ENCODE data around the gene PDE8B.

Gene PDE8B

GRCh38 chr5:77251921-77252320 is 41.4 kb downstream of the PDE8B start:
- TF ChIP-seq EP300 (IDR thresholded peaks at IDR 0.05; ENCODE audit: borderline replicate concordance) (no peak), ZBTB7A (IDR thresholded peaks at IDR 0.05; ENCODE audit: low read depth) (no peak), CEBPB (IDR thresholded peaks at IDR 0.05) (no peak), NFIC (IDR thresholded peaks at IDR 0.05) (no peak), FOXM1 (IDR thresholded peaks at IDR 0.05; ENCODE audit: borderline replicate concordance, low read depth) (no peak), RAD21 (IDR thresholded peaks at IDR 0.05; ENCODE audit: low read depth) (no peak), CREB1 (IDR thresholded peaks at IDR 0.05; ENCODE audit: low read depth) (no peak), TAF1 (IDR thresholded peaks at IDR 0.05; ENCODE audit: low read depth) (no peak), EGR1 (IDR thresholded peaks at IDR 0.05) (no peak), TCF12 (IDR thresholded peaks at IDR 0.05; ENCODE audit: low read depth) (no peak)
- TF ChIP-seq, protein P1, sequence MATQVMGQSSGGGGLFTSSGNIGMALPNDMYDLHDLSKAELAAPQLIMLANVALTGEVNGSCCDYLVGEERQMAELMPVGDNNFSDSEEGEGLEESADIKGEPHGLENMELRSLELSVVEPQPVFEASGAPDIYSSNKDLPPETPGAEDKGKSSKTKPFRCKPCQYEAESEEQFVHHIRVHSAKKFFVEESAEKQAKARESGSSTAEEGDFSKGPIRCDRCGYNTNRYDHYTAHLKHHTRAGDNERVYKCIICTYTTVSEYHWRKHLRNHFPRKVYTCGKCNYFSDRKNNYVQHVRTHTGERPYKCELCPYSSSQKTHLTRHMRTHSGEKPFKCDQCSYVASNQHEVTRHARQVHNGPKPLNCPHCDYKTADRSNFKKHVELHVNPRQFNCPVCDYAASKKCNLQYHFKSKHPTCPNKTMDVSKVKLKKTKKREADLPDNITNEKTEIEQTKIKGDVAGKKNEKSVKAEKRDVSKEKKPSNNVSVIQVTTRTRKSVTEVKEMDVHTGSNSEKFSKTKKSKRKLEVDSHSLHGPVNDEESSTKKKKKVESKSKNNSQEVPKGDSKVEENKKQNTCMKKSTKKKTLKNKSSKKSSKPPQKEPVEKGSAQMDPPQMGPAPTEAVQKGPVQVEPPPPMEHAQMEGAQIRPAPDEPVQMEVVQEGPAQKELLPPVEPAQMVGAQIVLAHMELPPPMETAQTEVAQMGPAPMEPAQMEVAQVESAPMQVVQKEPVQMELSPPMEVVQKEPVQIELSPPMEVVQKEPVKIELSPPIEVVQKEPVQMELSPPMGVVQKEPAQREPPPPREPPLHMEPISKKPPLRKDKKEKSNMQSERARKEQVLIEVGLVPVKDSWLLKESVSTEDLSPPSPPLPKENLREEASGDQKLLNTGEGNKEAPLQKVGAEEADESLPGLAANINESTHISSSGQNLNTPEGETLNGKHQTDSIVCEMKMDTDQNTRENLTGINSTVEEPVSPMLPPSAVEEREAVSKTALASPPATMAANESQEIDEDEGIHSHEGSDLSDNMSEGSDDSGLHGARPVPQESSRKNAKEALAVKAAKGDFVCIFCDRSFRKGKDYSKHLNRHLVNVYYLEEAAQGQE (IDR thresholded peaks at IDR 0.05; ENCODE audit: low read depth): no peak
- TF ChIP-seq, protein P2, sequence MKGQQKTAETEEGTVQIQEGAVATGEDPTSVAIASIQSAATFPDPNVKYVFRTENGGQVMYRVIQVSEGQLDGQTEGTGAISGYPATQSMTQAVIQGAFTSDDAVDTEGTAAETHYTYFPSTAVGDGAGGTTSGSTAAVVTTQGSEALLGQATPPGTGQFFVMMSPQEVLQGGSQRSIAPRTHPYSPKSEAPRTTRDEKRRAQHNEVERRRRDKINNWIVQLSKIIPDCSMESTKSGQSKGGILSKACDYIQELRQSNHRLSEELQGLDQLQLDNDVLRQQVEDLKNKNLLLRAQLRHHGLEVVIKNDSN (IDR thresholded peaks at IDR 0.05): no peak

DNA sequence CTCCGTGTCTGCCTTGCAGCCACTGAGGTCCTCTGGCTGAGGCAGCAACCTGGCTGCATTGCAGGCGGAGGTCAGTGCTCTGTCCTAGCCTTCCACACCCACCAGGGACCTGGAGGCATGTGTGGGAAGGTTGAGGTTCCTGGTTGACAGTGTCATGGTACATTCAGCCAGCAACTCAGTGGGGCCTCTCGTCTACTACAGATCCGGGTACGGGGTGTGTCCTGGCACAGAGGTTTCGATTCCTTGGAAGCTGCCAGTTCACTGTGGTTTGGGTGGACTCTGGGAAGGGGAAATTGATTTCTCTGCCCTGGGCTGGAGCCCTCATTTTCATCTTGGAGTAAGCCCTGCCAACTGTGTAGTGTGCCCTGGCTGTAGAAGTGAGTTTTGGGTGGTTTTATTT is 45.1 kb downstream of the PDE8B start:
- TF ChIP-seq EGR1 (IDR thresholded peaks at IDR 0.05) (no peak), TEAD4 (IDR thresholded peaks at IDR 0.05) (no peak), TCF12 (IDR thresholded peaks at IDR 0.05; ENCODE audit: low read depth) (no peak), RAD21 (IDR thresholded peaks at IDR 0.05; ENCODE audit: low read depth) (no peak), FOXM1 (IDR thresholded peaks at IDR 0.05; ENCODE audit: borderline replicate concordance, low read depth) (no peak), NFIC (IDR thresholded peaks at IDR 0.05) (no peak), YY1 (IDR thresholded peaks at IDR 0.05; ENCODE audit: low read depth) (no peak), CREB1 (IDR thresholded peaks at IDR 0.05; ENCODE audit: low read depth) (no peak), ZBTB7A (IDR thresholded peaks at IDR 0.05; ENCODE audit: low read depth) (no peak)
- TF ChIP-seq, protein P3, sequence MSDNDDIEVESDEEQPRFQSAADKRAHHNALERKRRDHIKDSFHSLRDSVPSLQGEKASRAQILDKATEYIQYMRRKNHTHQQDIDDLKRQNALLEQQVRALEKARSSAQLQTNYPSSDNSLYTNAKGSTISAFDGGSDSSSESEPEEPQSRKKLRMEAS (IDR thresholded peaks at IDR 0.05): no peak
- TF ChIP-seq, protein P2 (IDR thresholded peaks at IDR 0.05): no peak
- TF ChIP-seq, protein P1 (IDR thresholded peaks at IDR 0.05; ENCODE audit: low read depth): no peak

DNA sequence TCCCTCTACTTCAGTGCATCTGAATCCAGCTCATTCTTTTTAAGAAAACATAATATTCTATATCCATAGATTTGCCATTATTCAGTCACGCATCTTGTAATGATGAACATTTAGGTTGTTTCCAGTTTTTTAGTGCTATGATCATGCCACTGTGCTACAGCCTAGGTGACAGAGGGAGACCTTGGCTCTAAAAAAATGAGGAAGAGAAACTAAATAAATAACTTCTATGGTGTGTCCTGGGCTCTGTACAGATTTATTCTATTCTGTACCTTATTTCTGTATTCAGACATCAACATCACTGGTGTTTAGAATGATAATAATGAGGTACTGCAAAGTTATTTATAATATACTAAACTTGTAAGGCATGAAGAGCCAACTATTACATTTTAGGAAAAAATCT is 45.9 kb downstream of the PDE8B start:
- TF ChIP-seq, protein P3 (IDR thresholded peaks at IDR 0.05): no peak
- TF ChIP-seq, protein P2 (IDR thresholded peaks at IDR 0.05): no peak
- TF ChIP-seq RAD21 (IDR thresholded peaks at IDR 0.05; ENCODE audit: low read depth) (no peak), YY1 (IDR thresholded peaks at IDR 0.05; ENCODE audit: low read depth) (no peak), ZBTB7A (IDR thresholded peaks at IDR 0.05; ENCODE audit: low read depth) (no peak), TAF1 (IDR thresholded peaks at IDR 0.05; ENCODE audit: low read depth) (no peak), CEBPB (IDR thresholded peaks at IDR 0.05) (no peak), EP300 (IDR thresholded peaks at IDR 0.05; ENCODE audit: borderline replicate concordance) (no peak), EGR1 (IDR thresholded peaks at IDR 0.05) (no peak), FOXM1 (IDR thresholded peaks at IDR 0.05; ENCODE audit: borderline replicate concordance, low read depth) (no peak), TEAD4 (IDR thresholded peaks at IDR 0.05) (no peak), NFIC (IDR thresholded peaks at IDR 0.05) (no peak), CREB1 (IDR thresholded peaks at IDR 0.05; ENCODE audit: low read depth) (no peak)
- TF ChIP-seq, protein P1 (IDR thresholded peaks at IDR 0.05; ENCODE audit: low read depth): no peak

GRCh38 chr5:77258652-77259051 is 48.2 kb downstream of the PDE8B start:
- no peak for TF ChIP-seq YY1 (IDR thresholded peaks at IDR 0.05; ENCODE audit: low read depth)
- no peak for TF ChIP-seq RAD21 (IDR thresholded peaks at IDR 0.05; ENCODE audit: low read depth)
- no peak for TF ChIP-seq TAF1 (IDR thresholded peaks at IDR 0.05; ENCODE audit: low read depth)
- TF ChIP-seq, protein P3 (IDR thresholded peaks at IDR 0.05): no peak
- TF ChIP-seq EGR1 (IDR thresholded peaks at IDR 0.05): no peak
- TF ChIP-seq, protein P1 (IDR thresholded peaks at IDR 0.05; ENCODE audit: low read depth): no peak
- no peak for TF ChIP-seq ZBTB7A (IDR thresholded peaks at IDR 0.05; ENCODE audit: low read depth)
- TF ChIP-seq TCF12 (IDR thresholded peaks at IDR 0.05; ENCODE audit: low read depth): no peak
- TF ChIP-seq EP300 (IDR thresholded peaks at IDR 0.05; ENCODE audit: borderline replicate concordance): no peak
- TF ChIP-seq CEBPB (IDR thresholded peaks at IDR 0.05): no peak
- TF ChIP-seq, protein P2 (IDR thresholded peaks at IDR 0.05): no peak
- no peak for TF ChIP-seq TEAD4 (IDR thresholded peaks at IDR 0.05)
- TF ChIP-seq NFIC (IDR thresholded peaks at IDR 0.05): no peak
- TF ChIP-seq CREB1 (IDR thresholded peaks at IDR 0.05; ENCODE audit: low read depth): no peak
- TF ChIP-seq FOXM1 (IDR thresholded peaks at IDR 0.05; ENCODE audit: borderline replicate concordance, low read depth): no peak

All from Ishikawa (cell line).